HG03095 (cell line): ENCODE data around the gene DLEC1.

Experiments used
- ATAC-seq: cut with Tn5 transposase; IDR thresholded peaks from one replicate; pipeline ENCODE4 v1.9.1; 2021; ENCODE audit warnings: moderate library complexity; ENCODE audit not compliant: unreplicated experiment

The DLEC1 gene, protein sequence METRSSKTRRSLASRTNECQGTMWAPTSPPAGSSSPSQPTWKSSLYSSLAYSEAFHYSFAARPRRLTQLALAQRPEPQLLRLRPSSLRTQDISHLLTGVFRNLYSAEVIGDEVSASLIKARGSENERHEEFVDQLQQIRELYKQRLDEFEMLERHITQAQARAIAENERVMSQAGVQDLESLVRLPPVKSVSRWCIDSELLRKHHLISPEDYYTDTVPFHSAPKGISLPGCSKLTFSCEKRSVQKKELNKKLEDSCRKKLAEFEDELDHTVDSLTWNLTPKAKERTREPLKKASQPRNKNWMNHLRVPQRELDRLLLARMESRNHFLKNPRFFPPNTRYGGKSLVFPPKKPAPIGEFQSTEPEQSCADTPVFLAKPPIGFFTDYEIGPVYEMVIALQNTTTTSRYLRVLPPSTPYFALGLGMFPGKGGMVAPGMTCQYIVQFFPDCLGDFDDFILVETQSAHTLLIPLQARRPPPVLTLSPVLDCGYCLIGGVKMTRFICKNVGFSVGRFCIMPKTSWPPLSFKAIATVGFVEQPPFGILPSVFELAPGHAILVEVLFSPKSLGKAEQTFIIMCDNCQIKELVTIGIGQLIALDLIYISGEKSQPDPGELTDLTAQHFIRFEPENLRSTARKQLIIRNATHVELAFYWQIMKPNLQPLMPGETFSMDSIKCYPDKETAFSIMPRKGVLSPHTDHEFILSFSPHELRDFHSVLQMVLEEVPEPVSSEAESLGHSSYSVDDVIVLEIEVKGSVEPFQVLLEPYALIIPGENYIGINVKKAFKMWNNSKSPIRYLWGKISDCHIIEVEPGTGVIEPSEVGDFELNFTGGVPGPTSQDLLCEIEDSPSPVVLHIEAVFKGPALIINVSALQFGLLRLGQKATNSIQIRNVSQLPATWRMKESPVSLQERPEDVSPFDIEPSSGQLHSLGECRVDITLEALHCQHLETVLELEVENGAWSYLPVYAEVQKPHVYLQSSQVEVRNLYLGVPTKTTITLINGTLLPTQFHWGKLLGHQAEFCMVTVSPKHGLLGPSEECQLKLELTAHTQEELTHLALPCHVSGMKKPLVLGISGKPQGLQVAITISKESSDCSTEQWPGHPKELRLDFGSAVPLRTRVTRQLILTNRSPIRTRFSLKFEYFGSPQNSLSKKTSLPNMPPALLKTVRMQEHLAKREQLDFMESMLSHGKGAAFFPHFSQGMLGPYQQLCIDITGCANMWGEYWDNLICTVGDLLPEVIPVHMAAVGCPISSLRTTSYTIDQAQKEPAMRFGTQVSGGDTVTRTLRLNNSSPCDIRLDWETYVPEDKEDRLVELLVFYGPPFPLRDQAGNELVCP (N-terminal part only)

GRCh38 chr3:38039101-38039898 lies at the start of gene DLEC1:
Gene DLEC1 (plus strand): TSS chr3:38039208. CDS start chr3:38039226, 18 bp downstream.
- peak; percentile 88 for ATAC-seq

DNA sequence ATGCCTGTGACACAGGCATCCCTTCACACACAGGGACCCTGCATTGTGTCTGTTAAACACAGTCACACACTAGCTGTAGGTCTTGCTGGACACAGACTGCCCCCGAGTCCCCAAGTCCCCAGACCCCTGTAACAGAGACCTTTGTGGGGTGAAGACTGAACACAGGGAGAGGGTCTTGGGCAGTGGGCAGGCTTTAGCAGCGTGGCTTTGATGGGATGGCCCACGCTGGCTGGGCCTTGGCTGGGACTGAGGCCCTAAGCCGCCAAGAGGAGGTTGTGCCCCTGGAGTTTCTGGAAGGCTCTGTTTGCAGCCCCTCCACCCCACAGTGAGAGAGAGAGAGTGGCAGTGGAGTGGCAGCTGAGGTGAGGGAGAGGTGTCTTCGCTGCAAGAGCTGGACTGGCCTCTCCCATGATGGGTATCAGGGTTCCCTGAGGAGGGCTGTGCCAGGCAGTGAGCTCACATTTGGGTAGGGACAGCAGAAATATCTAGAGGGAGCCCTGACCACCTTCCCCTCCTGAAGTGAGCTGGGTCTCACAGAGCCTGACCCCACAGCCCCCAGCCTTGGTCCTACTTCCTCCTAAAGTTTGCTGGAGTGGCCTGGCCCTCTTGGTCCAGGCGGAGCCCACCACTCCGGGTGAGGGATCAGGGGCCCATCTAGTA lies 49.1 kb upstream of the DLEC1 start:
- ATAC-seq: no peak

DNA sequence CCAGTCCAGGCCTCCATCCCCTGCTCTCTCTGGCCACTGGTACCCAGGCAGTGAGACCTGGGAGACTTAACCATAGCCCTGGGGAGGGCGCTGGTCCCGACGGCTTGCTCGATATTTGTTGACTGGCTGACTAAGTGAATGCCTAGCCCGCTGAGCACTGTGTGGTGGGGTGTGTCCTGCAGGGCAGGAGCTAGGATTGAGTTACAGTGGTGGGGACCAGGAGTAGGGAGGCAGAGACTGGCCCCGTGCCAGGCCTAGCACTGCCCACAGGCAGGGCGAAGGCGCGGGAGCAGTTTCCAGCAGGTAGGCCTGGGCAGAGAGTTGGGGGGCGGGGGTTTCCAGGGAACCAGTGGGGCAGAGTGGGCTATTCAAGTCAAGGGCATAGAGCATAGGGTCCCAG lies 48.5 kb upstream of the DLEC1 start, which contains the start of gene VILL:
Gene VILL, plus strand, starts transcription at position 260 of the 400 bp plus-strand sequence. CDS start 2,887 bp downstream, outside the sequence.
- ATAC-seq: no peak

GRCh38 chr3:37991109-37991508 lies 47.9 kb upstream of the DLEC1 start:
- ATAC-seq: no peak

DNA sequence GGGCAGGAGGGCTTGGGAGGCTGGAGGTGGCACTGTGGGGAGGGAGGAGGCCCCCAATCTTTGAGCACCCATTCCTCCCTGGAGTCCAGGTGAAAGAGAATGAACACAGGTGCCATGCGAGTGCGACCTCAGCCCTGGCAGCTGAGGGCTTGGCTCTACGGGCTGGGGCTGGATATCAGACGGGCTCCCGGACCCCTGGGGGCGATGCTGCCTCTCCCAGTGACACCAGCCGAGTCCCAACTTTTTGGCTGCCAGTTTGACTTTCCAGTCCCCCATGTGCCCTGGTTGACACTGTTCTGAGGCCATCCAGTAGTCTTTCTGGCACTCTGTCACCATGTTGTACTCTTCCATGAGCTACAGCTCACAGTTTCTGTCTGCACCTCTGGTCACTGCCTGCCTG lies 47.2 kb upstream of the DLEC1 start:
- ATAC-seq: no peak

GRCh38 chr3:37992271-37993066 lies 46.5 kb upstream of the DLEC1 start:
- ATAC-seq: no peak

GRCh38 chr3:37993067-37993455 lies 45.9 kb upstream of the DLEC1 start:
- no peak for ATAC-seq

DNA sequence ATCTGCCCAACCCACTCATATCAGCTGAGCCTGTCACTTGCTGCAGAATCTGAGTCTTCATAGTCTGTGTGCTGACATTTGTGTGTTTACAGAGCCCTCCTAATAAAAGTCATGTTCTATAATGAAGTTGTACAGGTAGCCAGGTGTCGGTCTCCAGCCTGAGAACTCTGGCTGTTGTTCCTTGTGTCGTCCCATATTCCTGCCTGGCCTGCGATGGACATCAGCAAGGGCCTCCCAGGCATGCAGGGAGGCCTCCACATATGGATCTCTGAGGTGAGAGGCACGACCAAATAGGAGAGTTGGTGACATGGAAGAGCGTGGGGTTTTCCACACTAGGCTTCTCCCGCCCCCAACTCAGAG lies 45.6 kb upstream of the DLEC1 start:
- ATAC-seq: no peak

GRCh38 chr3:37993820-37994638 lies 45.0 kb upstream of the DLEC1 start:
- peak; percentile 54 for ATAC-seq

DNA sequence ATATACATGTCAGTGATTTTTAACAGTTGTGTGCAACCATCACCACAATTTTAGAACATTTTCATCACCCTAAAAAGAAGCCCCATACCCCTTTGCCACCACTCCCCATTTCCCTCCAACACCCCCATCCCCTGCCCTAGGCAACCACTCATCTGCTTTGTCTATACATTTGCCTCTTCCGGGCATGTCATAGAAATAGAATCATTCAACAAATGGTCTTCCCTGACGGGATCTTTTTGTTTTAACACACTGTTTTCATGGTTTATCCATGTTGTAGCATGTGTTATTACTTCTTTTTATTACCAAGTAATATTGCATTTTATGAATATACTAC lies 44.4 kb upstream of the DLEC1 start:
- ATAC-seq: no peak

- no peak for ATAC-seq
Observed at GRCh38 chr3:37995652-37996641, 43.1 kb upstream of the DLEC1 start.

- ATAC-seq: peak; percentile 49
Observed at GRCh38 chr3:37996785-37997301, 42.2 kb upstream of the DLEC1 start.

- no peak for ATAC-seq
Observed at GRCh38 chr3:37997342-37997741, 41.7 kb upstream of the DLEC1 start.

DNA sequence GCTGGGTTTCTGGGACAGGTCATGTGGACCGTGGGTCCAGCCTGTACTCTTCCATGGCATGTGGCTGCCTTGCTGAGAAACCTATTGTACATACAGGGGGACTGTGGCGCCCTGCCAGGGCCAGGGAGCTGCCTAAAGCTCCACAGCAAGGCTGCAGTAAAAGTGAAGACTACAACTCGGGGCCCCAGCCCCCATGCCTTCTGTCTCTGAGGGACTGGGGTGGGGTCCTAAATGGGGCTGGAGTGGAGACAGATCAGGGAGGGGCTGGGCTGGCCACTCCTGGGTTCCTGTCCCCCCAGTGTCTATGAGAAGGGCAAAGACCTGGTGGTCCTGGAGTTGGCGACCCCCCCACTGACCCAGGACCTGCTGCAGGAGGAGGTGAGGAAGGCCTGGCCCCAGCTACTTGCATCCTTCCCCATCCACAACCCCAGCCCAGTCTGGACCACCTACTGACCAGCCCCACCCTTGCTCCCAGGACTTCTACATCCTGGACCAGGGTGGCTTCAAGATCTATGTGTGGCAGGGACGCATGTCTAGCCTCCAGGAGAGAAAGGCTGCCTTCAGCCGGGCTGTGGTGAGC lies 41.1 kb upstream of the DLEC1 start:
- no peak for ATAC-seq

- no peak for ATAC-seq
Observed at GRCh38 chr3:37999836-38000235, 39.2 kb upstream of the DLEC1 start.

- no peak for ATAC-seq
Observed at GRCh38 chr3:38000242-38000916, 38.6 kb upstream of the DLEC1 start.
